HEK293 (cell line): ENCODE data around the gene STN1.

Experiments used
- GLIS2 ChIP-seq: fragments of 450-650 bp; formaldehyde crosslinking; IDR thresholded peaks from 2 replicates; pipeline ENCODE4 v1.5.1; 2016; ENCODE audit warnings: missing biosample characterization, missing genetic modification characterization
- MZF1 ChIP-seq: fragments of 450-650 bp; formaldehyde crosslinking; IDR thresholded peaks from 2 replicates; pipeline ENCODE4 v1.5.1; 2017; ENCODE audit warnings: missing biosample characterization, missing genetic modification characterization, borderline replicate concordance
- TCF7L2 ChIP-seq: IDR thresholded peaks from 2 replicates; pipeline ENCODE4 v1.6.1; 2011; ENCODE audit warnings: low read depth, mild to moderate bottlenecking, inconsistent platforms, low read length, moderate library complexity, borderline replicate concordance
- YY1 ChIP-seq: fragments of 450-650 bp; formaldehyde crosslinking; IDR thresholded peaks from 2 replicates; pipeline ENCODE4 v1.5.1; 2018; ENCODE audit warnings: missing biosample characterization, missing genetic modification characterization
- ZBTB21 ChIP-seq: fragments of 450-650 bp; formaldehyde crosslinking; IDR thresholded peaks from 2 replicates; pipeline ENCODE4 v1.5.1; 2017; ENCODE audit warnings: missing biosample characterization, missing genetic modification characterization
- ZBTB48 ChIP-seq: fragments of 450-650 bp; formaldehyde crosslinking; IDR thresholded peaks from 2 replicates; pipeline ENCODE4 v1.5.1; 2016; ENCODE audit warnings: missing biosample characterization, missing genetic modification characterization
- ZNF133 ChIP-seq: fragments of 450-650 bp; formaldehyde crosslinking; IDR thresholded peaks from 2 replicates; pipeline ENCODE4 v1.5.1; 2016; ENCODE audit warnings: missing biosample characterization, missing genetic modification characterization
- ZNF23 ChIP-seq: fragments of 450-650 bp; formaldehyde crosslinking; IDR thresholded peaks from 2 replicates; pipeline ENCODE4 v1.5.1; 2016; ENCODE audit warnings: missing biosample characterization, missing genetic modification characterization, borderline replicate concordance
- ZNF501 ChIP-seq: fragments of 450-650 bp; formaldehyde crosslinking; IDR thresholded peaks from 2 replicates; pipeline ENCODE4 v1.5.1; 2016; ENCODE audit warnings: missing biosample characterization, missing genetic modification characterization
- ZNF626 ChIP-seq: fragments of 450-650 bp; sonication (Bioruptor Pico); formaldehyde crosslinking; IDR thresholded peaks from 2 replicates; pipeline ENCODE4 v1.5.1; 2018; ENCODE audit warnings: missing biosample characterization, missing genetic modification characterization, inconsistent platforms
- ZNF747 ChIP-seq: fragments of 450-650 bp; formaldehyde crosslinking; IDR thresholded peaks from 2 replicates; pipeline ENCODE4 v1.5.1; 2016; ENCODE audit warnings: missing biosample characterization, missing genetic modification characterization
- ZNF785 ChIP-seq: fragments of 450-650 bp; formaldehyde crosslinking; IDR thresholded peaks from 2 replicates; pipeline ENCODE4 v1.5.1; 2016; ENCODE audit warnings: missing biosample characterization, missing genetic modification characterization
- TF ChIP-seq, protein P1 (sequence below): fragments of 450-650 bp; formaldehyde crosslinking; IDR thresholded peaks from 2 replicates; pipeline ENCODE4 v1.5.1; 2016; ENCODE audit warnings: missing biosample characterization, missing genetic modification characterization
- TF ChIP-seq, protein P2 (sequence below): fragments of 450-650 bp; formaldehyde crosslinking; IDR thresholded peaks from 2 replicates; pipeline ENCODE4 v1.5.1; 2016; ENCODE audit warnings: missing biosample characterization, missing genetic modification characterization

DNA sequence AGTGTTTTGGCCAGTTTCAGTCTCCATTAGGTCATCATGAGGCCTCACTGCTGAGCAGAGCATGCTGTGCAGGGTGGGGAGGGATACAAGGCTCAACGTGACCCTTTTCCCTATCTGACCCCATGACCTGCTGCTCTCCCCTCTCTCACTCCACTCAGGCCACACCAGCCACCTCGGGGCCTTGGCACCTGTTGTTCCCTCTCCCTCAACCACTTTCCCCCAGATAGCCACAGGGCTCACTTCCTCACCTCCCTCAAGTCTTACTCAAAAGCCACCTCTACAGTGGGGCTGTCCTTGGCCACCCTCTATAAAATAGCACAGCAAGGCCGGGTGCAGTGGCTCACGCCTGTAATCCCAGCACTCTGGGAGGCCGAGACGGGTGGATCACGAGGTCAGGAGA, 76.5 kb downstream of the STN1 start:
- TF ChIP-seq, protein P1, sequence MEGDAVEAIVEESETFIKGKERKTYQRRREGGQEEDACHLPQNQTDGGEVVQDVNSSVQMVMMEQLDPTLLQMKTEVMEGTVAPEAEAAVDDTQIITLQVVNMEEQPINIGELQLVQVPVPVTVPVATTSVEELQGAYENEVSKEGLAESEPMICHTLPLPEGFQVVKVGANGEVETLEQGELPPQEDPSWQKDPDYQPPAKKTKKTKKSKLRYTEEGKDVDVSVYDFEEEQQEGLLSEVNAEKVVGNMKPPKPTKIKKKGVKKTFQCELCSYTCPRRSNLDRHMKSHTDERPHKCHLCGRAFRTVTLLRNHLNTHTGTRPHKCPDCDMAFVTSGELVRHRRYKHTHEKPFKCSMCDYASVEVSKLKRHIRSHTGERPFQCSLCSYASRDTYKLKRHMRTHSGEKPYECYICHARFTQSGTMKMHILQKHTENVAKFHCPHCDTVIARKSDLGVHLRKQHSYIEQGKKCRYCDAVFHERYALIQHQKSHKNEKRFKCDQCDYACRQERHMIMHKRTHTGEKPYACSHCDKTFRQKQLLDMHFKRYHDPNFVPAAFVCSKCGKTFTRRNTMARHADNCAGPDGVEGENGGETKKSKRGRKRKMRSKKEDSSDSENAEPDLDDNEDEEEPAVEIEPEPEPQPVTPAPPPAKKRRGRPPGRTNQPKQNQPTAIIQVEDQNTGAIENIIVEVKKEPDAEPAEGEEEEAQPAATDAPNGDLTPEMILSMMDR (tag by site-specific recombination), result no peak
- TF ChIP-seq ZBTB21 (tag by site-specific recombination) (no peak), ZNF23 (tag by site-specific recombination) (no peak), TCF7L2 (no peak), ZNF785 (tag by site-specific recombination) (no peak), ZNF501 (tag by site-specific recombination) (no peak), ZNF133 (no peak), GLIS2 (tag by site-specific recombination) (no peak), MZF1 (tag by site-specific recombination) (no peak), ZBTB48 (tag by site-specific recombination) (no peak), ZNF626 (tag by site-specific recombination) (no peak), ZNF747 (no peak), YY1 (tag by site-specific recombination) (no peak)
- TF ChIP-seq, protein P2, sequence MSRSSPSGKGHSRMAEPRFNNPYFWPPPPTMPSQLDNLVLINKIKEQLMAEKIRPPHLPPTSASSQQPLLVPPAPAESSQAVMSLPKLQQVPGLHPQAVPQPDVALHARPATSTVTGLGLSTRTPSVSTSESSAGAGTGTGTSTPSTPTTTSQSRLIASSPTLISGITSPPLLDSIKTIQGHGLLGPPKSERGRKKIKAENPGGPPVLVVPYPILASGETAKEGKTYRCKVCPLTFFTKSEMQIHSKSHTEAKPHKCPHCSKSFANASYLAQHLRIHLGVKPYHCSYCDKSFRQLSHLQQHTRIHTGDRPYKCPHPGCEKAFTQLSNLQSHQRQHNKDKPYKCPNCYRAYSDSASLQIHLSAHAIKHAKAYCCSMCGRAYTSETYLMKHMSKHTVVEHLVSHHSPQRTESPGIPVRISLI (tag by site-specific recombination), result no peak
